Keratinocyte (primary cell): Measurements from ENCODE around the gene DISC1. TPM values are rescaled to one million over a fixed set of nuclear protein-coding genes. Genes with fewer than 3 reads are reported as not detected.

Experiments used
- DNase-seq: peaks from one replicate; pipeline ENCODE4 v3.0.0-alpha.2; 2011; ENCODE audit warnings: low read depth, missing footprints, low spot score
- FAIRE-seq: peaks from 2 replicates; lab custom pipeline; 2011; peaks lifted over from hg19 to GRCh38; lab: Jason Lieb, UNC
- H2AFZ ChIP-seq: 2 replicates; pipeline ENCODE4 v1.6.0; 2012; ENCODE audit warnings: low read length, control low read depth, inconsistent platforms; ENCODE audit not compliant: control insufficient read depth
- H3K27ac ChIP-seq: 2 replicates; pipeline ENCODE4 v1.5.1; 2011; ENCODE audit warnings: low read length; ENCODE audit not compliant: control insufficient read depth, insufficient read depth
- H3K27me3 ChIP-seq: 3 replicates; pipeline ENCODE4 v1.6.0; 2011; ENCODE audit warnings: low read length; ENCODE audit not compliant: control insufficient read depth, insufficient read depth; ENCODE audit errors: extremely low read depth
- H3K36me3 ChIP-seq, 2 experiments: 2 replicates in 1 of 2; 3 replicates in 1 of 2; pipeline ENCODE4 v1.5.1; 2011; ENCODE audit warnings: low read length in 2 of 2, mild to moderate bottlenecking in 1 of 2; ENCODE audit not compliant: control insufficient read depth in 2 of 2, insufficient read depth in 2 of 2; ENCODE audit errors: extremely low read depth in 1 of 2
- H3K4me1 ChIP-seq: 3 replicates; pipeline ENCODE4 v1.5.1; 2011; ENCODE audit warnings: low read length; ENCODE audit not compliant: control insufficient read depth, insufficient read depth; ENCODE audit errors: extremely low read depth
- H3K4me2 ChIP-seq: 3 replicates; pipeline ENCODE4 v1.6.0; 2011; ENCODE audit warnings: low read depth, low read length; ENCODE audit not compliant: control insufficient read depth, insufficient read depth; ENCODE audit errors: extremely low read depth
- H3K4me3 ChIP-seq, 3 experiments: fragments of 200-600 bp in 1 of 3; sonication (generic) in 1 of 3; 2 replicates in 2 of 3; 3 replicates in 1 of 3; pipeline ENCODE4 v1.5.1; 2011 to 2016; ENCODE audit warnings: low read length in 3 of 3, mild to moderate bottlenecking in 3 of 3, control low read depth in 2 of 3, inconsistent platforms in 1 of 3, low read depth in 1 of 3, mixed read lengths in 1 of 3, mixed run types in 1 of 3, moderate library complexity in 1 of 3; ENCODE audit not compliant: control insufficient read depth in 2 of 3, insufficient read depth in 2 of 3; ENCODE audit errors: extremely low read depth in 1 of 3
- H3K79me2 ChIP-seq: 2 replicates; pipeline ENCODE4 v1.6.0; 2012; ENCODE audit warnings: low read length; ENCODE audit not compliant: control insufficient read depth, insufficient read depth
- H3K9ac ChIP-seq: 3 replicates; pipeline ENCODE4 v1.6.0; 2011; ENCODE audit warnings: low read length; ENCODE audit not compliant: control insufficient read depth, insufficient read depth; ENCODE audit errors: extremely low read depth
- H3K9me1 ChIP-seq: 3 replicates; pipeline ENCODE4 v1.6.0; 2011; ENCODE audit warnings: low read length; ENCODE audit not compliant: control insufficient read depth, insufficient read depth; ENCODE audit errors: extremely low read depth
- H3K9me3 ChIP-seq: 2 replicates; pipeline ENCODE4 v1.5.1; 2012; ENCODE audit warnings: low read depth, low read length; ENCODE audit not compliant: control insufficient read depth
- H4K20me1 ChIP-seq: 3 replicates; pipeline ENCODE4 v1.6.0; 2011; ENCODE audit warnings: low read length; ENCODE audit not compliant: control insufficient read depth, insufficient read depth; ENCODE audit errors: extremely low read depth
- EZH2 ChIP-seq: IDR thresholded peaks from one replicate; pipeline ENCODE4 v1.6.1; 2012; ENCODE audit warnings: inconsistent platforms, mild to moderate bottlenecking, low read length, moderate library complexity
- dilution Hi-C: fragments of 300-500 bp; cut with MboI; formaldehyde crosslinking; loops from one replicate; pipeline ENCODE4 v1.7.0; 2020; ENCODE audit warnings: low sequenced_read_pairs; ENCODE audit not compliant: extremely low pct_ligation_motif_present
- polyA plus RNA-seq, 5 experiments: library from polyadenylated mRNA; depleted of rRNA in 3 of 5; stranded (reverse) in 3 of 5; stranded (forward) in 1 of 5; unstranded in 1 of 5; fragments of >200 nt; gene quantifications; 1 replicate in 1 of 5; 2 replicates in 3 of 5; 3 replicates in 1 of 5; pipeline versions ENCODE4 v1.2.1 to v1.2.3, GENCODE V29; 2011 to 2012; ENCODE audit warnings: missing spikeins in 2 of 5, low read depth in 1 of 5, low replicate concordance in 1 of 5
- TF ChIP-seq, protein P1 (sequence below), 3 experiments: IDR thresholded peaks in 1 of 3; conservative IDR thresholded peaks in 1 of 3; optimal IDR thresholded peaks in 1 of 3; 2 replicates in 2 of 3; 3 replicates in 1 of 3; pipeline versions ENCODE3 to v1.5.1; 2011; ENCODE audit warnings: low read length in 3 of 3, mild to moderate bottlenecking in 3 of 3, moderate library complexity in 2 of 3, control low read depth in 1 of 3, inconsistent platforms in 1 of 3; ENCODE audit not compliant: insufficient read depth in 2 of 3; ENCODE audit errors: extremely low read depth in 1 of 3

The DISC1 gene
- polyA plus RNA-seq, 1 donor (not counting 4 experiments of a cell fraction or from before 2014, with no cell fraction given), result 0.47 TPM

DNA sequence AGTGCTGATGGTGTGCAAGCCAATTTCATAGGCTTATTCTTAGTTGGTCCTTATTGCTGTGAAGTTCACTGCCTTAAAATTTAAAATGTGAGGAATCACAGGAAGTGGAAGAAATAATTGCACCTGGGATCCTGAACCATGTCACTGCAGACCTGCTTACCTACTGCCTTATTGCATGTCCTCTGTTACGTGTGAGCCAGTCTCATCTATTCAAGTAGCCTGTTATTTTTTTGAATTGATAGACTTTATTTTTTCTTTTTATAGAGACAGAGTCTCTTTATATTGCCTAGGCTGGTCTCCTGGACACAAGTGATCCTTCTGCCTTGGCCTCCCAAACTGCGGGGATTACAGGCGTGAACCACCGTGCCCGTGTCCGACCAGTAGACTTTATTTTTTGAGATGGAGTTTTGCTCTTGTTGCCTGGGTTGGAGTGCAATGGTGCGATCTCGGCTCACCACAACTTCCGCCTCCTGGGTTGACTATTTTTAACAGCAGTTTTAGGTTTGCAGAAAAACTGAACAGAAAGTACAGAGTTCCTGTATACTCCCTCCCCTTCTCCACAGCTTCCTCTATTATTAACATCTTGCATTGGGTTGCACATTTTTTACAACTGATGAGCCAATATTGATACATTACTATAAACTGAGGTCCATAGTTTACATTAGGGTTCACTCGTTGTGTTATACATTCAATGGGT, 14.0 kb upstream of the DISC1 start:
- H3K27ac ChIP-seq, result no peak overlapping the region
- no peak overlapping the region for H3K4me3 ChIP-seq
- dilution Hi-C loops, result no loop called here
- H3K9me1 ChIP-seq, result no peaks in the 10 kb centered on the region
- TF ChIP-seq EZH2, result no peak
- TF ChIP-seq, protein P1, sequence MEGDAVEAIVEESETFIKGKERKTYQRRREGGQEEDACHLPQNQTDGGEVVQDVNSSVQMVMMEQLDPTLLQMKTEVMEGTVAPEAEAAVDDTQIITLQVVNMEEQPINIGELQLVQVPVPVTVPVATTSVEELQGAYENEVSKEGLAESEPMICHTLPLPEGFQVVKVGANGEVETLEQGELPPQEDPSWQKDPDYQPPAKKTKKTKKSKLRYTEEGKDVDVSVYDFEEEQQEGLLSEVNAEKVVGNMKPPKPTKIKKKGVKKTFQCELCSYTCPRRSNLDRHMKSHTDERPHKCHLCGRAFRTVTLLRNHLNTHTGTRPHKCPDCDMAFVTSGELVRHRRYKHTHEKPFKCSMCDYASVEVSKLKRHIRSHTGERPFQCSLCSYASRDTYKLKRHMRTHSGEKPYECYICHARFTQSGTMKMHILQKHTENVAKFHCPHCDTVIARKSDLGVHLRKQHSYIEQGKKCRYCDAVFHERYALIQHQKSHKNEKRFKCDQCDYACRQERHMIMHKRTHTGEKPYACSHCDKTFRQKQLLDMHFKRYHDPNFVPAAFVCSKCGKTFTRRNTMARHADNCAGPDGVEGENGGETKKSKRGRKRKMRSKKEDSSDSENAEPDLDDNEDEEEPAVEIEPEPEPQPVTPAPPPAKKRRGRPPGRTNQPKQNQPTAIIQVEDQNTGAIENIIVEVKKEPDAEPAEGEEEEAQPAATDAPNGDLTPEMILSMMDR (optimal IDR thresholded peaks at IDR 0.05 in 1 of 3, IDR thresholded peaks at IDR 0.05 in 1 of 3, conservative IDR thresholded peaks at IDR 0.05 in 1 of 3; ENCODE audit: extremely low read depth in 1 of 3, insufficient read depth in 2 of 3, low read length in 3 of 3), result no peak
- no peak overlapping the region for H3K9ac ChIP-seq
- H3K4me2 ChIP-seq, result no peak overlapping the region
- H3K4me1 ChIP-seq, result no peaks in the 10 kb centered on the region
- no peaks in the 10 kb centered on the region for H3K36me3 ChIP-seq
- H4K20me1 ChIP-seq, result no peaks in the 10 kb centered on the region
- no peak for FAIRE-seq
- no peak overlapping the region for H2AFZ ChIP-seq
- DNase-seq, result no peak
- H3K27me3 ChIP-seq, result no peaks in the 10 kb centered on the region
- no peaks in the 10 kb centered on the region for H3K9me3 ChIP-seq
- H3K79me2 ChIP-seq, result no peaks in the 10 kb centered on the region

DNA sequence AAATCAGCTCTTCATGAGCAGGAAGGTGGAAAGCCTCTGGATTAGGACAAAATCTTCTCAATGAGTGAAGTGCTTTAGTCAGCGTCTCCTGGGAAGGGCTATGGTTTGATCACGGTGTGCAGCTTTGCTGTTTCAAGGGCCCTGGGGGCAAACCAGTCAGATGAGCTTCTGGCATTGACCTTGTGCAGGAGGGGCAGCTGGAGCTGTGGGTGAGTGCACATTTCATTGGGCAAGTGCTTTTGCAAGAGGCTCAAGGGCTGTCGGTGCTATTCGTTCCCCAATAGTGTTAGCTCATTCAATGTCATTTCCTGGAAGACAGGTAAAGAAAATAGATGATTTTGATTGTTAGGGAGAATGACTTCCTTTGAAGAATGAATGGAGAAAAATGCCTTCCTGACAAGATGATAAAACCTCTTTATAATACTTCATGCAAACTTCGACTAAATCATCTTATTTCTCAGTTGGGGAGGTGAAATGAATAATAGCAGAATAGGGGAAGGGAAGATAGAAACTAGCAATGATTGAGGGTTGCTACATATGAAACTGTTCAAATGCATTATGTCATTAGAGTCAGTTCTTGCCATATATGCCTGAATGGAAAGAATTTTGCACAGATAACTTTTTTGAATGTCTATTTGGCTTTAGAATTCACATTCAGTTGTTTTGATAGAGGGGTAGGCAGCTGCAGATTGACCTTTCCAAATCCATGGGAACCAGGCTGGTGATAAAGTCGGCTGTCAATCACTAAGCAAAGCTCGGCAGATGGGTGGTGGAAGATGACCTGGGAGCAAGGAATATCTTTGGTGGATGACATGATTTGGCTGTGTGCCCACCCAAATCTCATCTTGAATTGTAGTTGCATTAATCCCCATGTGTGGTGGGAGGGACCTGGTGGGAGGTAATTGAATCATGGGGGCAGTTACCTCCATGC, 12.9 kb upstream of the DISC1 start:
- Histone ChIP-seq H3K27ac (no peak overlapping the region), H3K9me3 (no peaks in the 10 kb centered on the region), H3K4me3 (no peak overlapping the region), H3K27me3 (no peaks in the 10 kb centered on the region), H3K36me3 (no peaks in the 10 kb centered on the region), H3K4me1 (no peaks in the 10 kb centered on the region), H3K9me1 (no peaks in the 10 kb centered on the region), H4K20me1 (no peaks in the 10 kb centered on the region), H3K4me2 (no peak overlapping the region), H3K79me2 (no peaks in the 10 kb centered on the region), H3K9ac (no peak overlapping the region), H2AFZ (no peak overlapping the region)
- TF ChIP-seq EZH2, result no peak
- TF ChIP-seq, protein P1 (optimal IDR thresholded peaks at IDR 0.05 in 1 of 3, IDR thresholded peaks at IDR 0.05 in 1 of 3, conservative IDR thresholded peaks at IDR 0.05 in 1 of 3; ENCODE audit: extremely low read depth in 1 of 3, insufficient read depth in 2 of 3, low read length in 3 of 3), result no peak
- dilution Hi-C loops, result no loop called here
- DNase-seq (no peak), FAIRE-seq (no peak)
